ENCODE results near the gene RHEB.

RHEB gene

DNA sequence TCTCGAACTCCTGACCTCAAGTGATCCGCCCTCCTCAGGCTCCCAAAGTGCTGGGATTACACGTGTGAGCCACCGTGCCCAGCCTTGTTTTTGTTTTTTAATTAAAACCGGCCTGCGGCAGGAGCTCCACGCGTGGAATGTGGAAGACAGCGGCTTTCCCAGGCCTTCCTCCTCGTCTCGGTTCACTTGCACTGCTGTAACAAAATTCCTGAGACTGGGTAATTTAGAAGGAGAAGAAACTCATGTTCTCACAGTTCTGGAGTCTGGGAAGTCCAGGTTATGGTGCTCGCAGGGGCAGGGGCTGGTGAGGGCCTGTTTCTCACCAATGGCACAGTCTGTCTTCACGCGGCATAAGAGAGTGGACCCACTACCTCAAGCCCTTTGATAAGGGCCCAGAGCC is 65.4 kb downstream of the RHEB start:
- TF ChIP-seq OSR1 (CRISPR knock-in tag; IDR thresholded peaks at IDR 0.05) (no peak), ZFP30 (CRISPR knock-in tag; IDR thresholded peaks at IDR 0.05) (no peak), TOX (CRISPR knock-in tag; IDR thresholded peaks at IDR 0.05; ENCODE audit: borderline replicate concordance) (no peak), TCF4 (CRISPR knock-in tag; IDR thresholded peaks at IDR 0.05; ENCODE audit: borderline replicate concordance) (no peak), PPARA (CRISPR knock-in tag; IDR thresholded peaks at IDR 0.05; ENCODE audit: borderline replicate concordance) (no peak), ZNF8 (CRISPR knock-in tag; IDR thresholded peaks at IDR 0.05) (no peak), ISL1 (CRISPR knock-in tag; IDR thresholded peaks at IDR 0.05) (no peak), SNAI2 (CRISPR knock-in tag; IDR thresholded peaks at IDR 0.05) (no peak), RARB (CRISPR knock-in tag; IDR thresholded peaks at IDR 0.05) (no peak), ZC3H10 (CRISPR knock-in tag; IDR thresholded peaks at IDR 0.05) (no peak)
- TF ChIP-seq, protein P1, sequence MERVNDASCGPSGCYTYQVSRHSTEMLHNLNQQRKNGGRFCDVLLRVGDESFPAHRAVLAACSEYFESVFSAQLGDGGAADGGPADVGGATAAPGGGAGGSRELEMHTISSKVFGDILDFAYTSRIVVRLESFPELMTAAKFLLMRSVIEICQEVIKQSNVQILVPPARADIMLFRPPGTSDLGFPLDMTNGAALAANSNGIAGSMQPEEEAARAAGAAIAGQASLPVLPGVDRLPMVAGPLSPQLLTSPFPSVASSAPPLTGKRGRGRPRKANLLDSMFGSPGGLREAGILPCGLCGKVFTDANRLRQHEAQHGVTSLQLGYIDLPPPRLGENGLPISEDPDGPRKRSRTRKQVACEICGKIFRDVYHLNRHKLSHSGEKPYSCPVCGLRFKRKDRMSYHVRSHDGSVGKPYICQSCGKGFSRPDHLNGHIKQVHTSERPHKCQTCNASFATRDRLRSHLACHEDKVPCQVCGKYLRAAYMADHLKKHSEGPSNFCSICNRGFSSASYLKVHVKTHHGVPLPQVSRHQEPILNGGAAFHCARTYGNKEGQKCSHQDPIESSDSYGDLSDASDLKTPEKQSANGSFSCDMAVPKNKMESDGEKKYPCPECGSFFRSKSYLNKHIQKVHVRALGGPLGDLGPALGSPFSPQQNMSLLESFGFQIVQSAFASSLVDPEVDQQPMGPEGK (CRISPR knock-in tag; IDR thresholded peaks at IDR 0.05; ENCODE audit: borderline replicate concordance) = no peak
- no peak for ATAC-seq

DNA sequence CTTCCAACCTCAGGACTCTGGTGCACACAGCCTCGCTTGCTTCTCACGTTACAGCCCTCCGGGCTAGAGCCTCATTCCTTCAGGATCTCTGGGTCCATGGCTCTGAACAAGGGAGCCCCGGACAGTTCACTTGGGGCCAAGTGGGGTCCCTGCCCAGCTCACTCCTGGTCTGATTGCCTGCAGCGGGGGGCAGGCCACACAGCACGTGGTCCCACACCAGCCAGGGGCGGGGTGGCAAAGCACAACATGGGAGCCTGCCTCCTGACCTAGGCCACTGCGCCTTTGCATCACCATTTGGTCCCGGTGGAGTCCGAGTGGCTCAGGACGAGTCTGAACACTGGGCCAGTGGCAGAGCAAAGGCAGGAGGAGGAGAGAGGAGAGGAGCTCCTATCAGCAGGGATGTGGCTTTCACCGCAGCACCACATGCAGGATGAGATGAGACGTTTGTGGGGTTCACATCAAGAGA is 66.3 kb downstream of the RHEB start:
- TF ChIP-seq PPARA (CRISPR knock-in tag; IDR thresholded peaks at IDR 0.05; ENCODE audit: borderline replicate concordance) = no peak
- no peak for TF ChIP-seq ZNF70 (CRISPR knock-in tag; IDR thresholded peaks at IDR 0.05)
- TF ChIP-seq ESRRG (CRISPR knock-in tag; IDR thresholded peaks at IDR 0.05) = no peak
- TF ChIP-seq, protein P2, sequence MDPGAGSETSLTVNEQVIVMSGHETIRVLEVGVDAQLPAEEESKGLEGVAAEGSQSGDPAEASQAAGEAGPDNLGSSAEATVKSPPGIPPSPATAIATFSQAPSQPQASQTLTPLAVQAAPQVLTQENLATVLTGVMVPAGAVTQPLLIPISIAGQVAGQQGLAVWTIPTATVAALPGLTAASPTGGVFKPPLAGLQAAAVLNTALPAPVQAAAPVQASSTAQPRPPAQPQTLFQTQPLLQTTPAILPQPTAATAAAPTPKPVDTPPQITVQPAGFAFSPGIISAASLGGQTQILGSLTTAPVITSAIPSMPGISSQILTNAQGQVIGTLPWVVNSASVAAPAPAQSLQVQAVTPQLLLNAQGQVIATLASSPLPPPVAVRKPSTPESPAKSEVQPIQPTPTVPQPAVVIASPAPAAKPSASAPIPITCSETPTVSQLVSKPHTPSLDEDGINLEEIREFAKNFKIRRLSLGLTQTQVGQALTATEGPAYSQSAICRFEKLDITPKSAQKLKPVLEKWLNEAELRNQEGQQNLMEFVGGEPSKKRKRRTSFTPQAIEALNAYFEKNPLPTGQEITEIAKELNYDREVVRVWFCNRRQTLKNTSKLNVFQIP (CRISPR knock-in tag; IDR thresholded peaks at IDR 0.05; ENCODE audit: borderline replicate concordance, low read depth) = no peak
- no peak for TF ChIP-seq ZFP30 (CRISPR knock-in tag; IDR thresholded peaks at IDR 0.05)
- no peak for TF ChIP-seq OSR1 (CRISPR knock-in tag; IDR thresholded peaks at IDR 0.05)
- no peak for TF ChIP-seq RARB (CRISPR knock-in tag; IDR thresholded peaks at IDR 0.05)
- no peak for TF ChIP-seq ZFP3 (CRISPR knock-in tag; IDR thresholded peaks at IDR 0.05)
- no peak for TF ChIP-seq ZC3H10 (CRISPR knock-in tag; IDR thresholded peaks at IDR 0.05)
- TF ChIP-seq TCF4 (CRISPR knock-in tag; IDR thresholded peaks at IDR 0.05; ENCODE audit: borderline replicate concordance) = no peak
- TF ChIP-seq ZNF8 (CRISPR knock-in tag; IDR thresholded peaks at IDR 0.05) = no peak
- no peak for TF ChIP-seq SNAI2 (CRISPR knock-in tag; IDR thresholded peaks at IDR 0.05)
- no peak for TF ChIP-seq CSDC2 (CRISPR knock-in tag; IDR thresholded peaks at IDR 0.05)
- TF ChIP-seq ARNTL (CRISPR knock-in tag; IDR thresholded peaks at IDR 0.05; ENCODE audit: borderline replicate concordance, low read depth) = no peak
- no peak for TF ChIP-seq ISL1 (CRISPR knock-in tag; IDR thresholded peaks at IDR 0.05)
- TF ChIP-seq, protein P3, sequence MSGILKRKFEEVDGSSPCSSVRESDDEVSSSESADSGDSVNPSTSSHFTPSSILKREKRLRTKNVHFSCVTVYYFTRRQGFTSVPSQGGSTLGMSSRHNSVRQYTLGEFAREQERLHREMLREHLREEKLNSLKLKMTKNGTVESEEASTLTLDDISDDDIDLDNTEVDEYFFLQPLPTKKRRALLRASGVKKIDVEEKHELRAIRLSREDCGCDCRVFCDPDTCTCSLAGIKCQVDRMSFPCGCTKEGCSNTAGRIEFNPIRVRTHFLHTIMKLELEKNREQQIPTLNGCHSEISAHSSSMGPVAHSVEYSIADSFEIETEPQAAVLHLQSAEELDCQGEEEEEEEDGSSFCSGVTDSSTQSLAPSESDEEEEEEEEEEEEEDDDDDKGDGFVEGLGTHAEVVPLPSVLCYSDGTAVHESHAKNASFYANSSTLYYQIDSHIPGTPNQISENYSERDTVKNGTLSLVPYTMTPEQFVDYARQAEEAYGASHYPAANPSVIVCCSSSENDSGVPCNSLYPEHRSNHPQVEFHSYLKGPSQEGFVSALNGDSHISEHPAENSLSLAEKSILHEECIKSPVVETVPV (CRISPR knock-in tag; IDR thresholded peaks at IDR 0.05) = no peak
- TF ChIP-seq BACH2 (CRISPR knock-in tag; IDR thresholded peaks at IDR 0.05; ENCODE audit: borderline replicate concordance) = no peak
- TF ChIP-seq, protein P4, sequence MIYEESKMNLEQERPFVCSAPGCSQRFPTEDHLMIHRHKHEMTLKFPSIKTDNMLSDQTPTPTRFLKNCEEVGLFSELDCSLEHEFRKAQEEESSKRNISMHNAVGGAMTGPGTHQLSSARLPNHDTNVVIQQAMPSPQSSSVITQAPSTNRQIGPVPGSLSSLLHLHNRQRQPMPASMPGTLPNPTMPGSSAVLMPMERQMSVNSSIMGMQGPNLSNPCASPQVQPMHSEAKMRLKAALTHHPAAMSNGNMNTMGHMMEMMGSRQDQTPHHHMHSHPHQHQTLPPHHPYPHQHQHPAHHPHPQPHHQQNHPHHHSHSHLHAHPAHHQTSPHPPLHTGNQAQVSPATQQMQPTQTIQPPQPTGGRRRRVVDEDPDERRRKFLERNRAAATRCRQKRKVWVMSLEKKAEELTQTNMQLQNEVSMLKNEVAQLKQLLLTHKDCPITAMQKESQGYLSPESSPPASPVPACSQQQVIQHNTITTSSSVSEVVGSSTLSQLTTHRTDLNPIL (CRISPR knock-in tag; IDR thresholded peaks at IDR 0.05; ENCODE audit: low read depth) = no peak
- no peak; the same call in 2 of the 3 replicates for ATAC-seq

DNA sequence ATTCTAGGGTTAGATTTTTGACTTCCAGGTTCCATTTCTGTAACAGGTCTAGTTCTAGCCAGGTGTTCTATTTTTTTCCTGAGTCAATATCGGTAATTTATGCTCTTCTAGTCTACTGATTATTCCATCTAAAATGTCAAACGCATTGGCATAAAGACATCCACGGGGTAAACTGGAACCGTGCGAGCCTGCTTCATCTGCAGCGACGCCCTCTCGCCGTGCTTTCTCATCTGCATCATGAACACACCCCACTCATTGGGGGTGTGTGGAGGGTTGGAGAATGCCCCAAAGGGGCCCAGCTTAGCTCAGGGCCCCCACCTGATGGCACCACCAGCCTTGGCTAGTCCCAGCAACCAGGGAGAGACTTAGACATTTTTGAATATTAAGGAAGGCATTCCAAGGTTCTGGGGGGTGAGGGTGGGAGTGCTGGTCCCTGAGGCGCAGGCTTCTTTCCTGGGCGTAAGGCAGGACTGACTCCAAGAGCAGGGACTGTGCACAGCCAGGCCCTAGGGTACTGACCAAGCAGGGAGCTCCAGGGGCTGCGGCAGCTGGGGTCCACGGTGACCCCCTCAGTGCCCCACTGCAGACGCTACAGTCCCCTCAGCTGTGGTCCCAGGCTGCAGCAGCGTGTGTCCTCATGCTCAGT is 66.9 kb downstream of the RHEB start:
- ATAC-seq = no peak
- no peak for TF ChIP-seq TOX (CRISPR knock-in tag; IDR thresholded peaks at IDR 0.05; ENCODE audit: borderline replicate concordance)
- TF ChIP-seq ZFP3 (CRISPR knock-in tag; IDR thresholded peaks at IDR 0.05) = no peak
- TF ChIP-seq RARB (CRISPR knock-in tag; IDR thresholded peaks at IDR 0.05) = no peak
- TF ChIP-seq, protein P2 (CRISPR knock-in tag; IDR thresholded peaks at IDR 0.05; ENCODE audit: borderline replicate concordance, low read depth) = no peak
- no peak for TF ChIP-seq TCF4 (CRISPR knock-in tag; IDR thresholded peaks at IDR 0.05; ENCODE audit: borderline replicate concordance)
- TF ChIP-seq ZC3H10 (CRISPR knock-in tag; IDR thresholded peaks at IDR 0.05) = no peak
- no peak for TF ChIP-seq CSDC2 (CRISPR knock-in tag; IDR thresholded peaks at IDR 0.05)
- TF ChIP-seq, protein P3 (CRISPR knock-in tag; IDR thresholded peaks at IDR 0.05) = no peak
- TF ChIP-seq ZNF8 (CRISPR knock-in tag; IDR thresholded peaks at IDR 0.05) = no peak
- TF ChIP-seq, protein P1 (CRISPR knock-in tag; IDR thresholded peaks at IDR 0.05; ENCODE audit: borderline replicate concordance) = no peak
- no peak for TF ChIP-seq ZNF565 (CRISPR knock-in tag; conservative IDR thresholded peaks at IDR 0.05; ENCODE audit: low read depth)
- TF ChIP-seq ARNTL (CRISPR knock-in tag; IDR thresholded peaks at IDR 0.05; ENCODE audit: borderline replicate concordance, low read depth) = no peak
- TF ChIP-seq PPARA (CRISPR knock-in tag; IDR thresholded peaks at IDR 0.05; ENCODE audit: borderline replicate concordance) = no peak
